Measurements from ENCODE around the gene SHANK3.
"Not testable (repeated sequence)": the region's sequence is repeated elsewhere in the genome, so short reads cannot be mapped to it uniquely, and the experiment has no call there.

The SHANK3 gene

GRCh38 chr22:50653256-50653655 lies 19.4 kb upstream of the SHANK3 start:
- no peak overlapping the region for H2AFZ ChIP-seq (ENCODE audit: low read depth, low read length, severe bottlenecking)
- no peaks in the 10 kb centered on the region for H3K79me2 ChIP-seq (ENCODE audit: insufficient read depth, low read length)
- H3K4me2 ChIP-seq (ENCODE audit: low read depth, low read length, poor library complexity, severe bottlenecking): no peak overlapping the region
- no peak overlapping the region for H3K9ac ChIP-seq (ENCODE audit: low read length)
- no peaks in the 10 kb centered on the region for H3K9me2 ChIP-seq (replicated peaks; ENCODE audit: insufficient read depth, low read length)
- no peaks in the 10 kb centered on the region for H3K27me3 ChIP-seq (ENCODE audit: low read length)
- no peaks in the 10 kb centered on the region for H4K20me1 ChIP-seq (ENCODE audit: low read depth, low read length)
- peaks cover 8% of the 10 kb centered on the region; the same call in 1 of the 2 replicates for H3K9me3 ChIP-seq (ENCODE audit: insufficient read depth, low read length)
- H3K27ac ChIP-seq (ENCODE audit: low read depth, low read length): no peak overlapping the region
- H3K36me3 ChIP-seq (ENCODE audit: low read length): no peaks in the 10 kb centered on the region
- no peaks in the 10 kb centered on the region for H3F3A ChIP-seq (ENCODE audit: insufficient read depth)
- TF ChIP-seq, protein P1, sequence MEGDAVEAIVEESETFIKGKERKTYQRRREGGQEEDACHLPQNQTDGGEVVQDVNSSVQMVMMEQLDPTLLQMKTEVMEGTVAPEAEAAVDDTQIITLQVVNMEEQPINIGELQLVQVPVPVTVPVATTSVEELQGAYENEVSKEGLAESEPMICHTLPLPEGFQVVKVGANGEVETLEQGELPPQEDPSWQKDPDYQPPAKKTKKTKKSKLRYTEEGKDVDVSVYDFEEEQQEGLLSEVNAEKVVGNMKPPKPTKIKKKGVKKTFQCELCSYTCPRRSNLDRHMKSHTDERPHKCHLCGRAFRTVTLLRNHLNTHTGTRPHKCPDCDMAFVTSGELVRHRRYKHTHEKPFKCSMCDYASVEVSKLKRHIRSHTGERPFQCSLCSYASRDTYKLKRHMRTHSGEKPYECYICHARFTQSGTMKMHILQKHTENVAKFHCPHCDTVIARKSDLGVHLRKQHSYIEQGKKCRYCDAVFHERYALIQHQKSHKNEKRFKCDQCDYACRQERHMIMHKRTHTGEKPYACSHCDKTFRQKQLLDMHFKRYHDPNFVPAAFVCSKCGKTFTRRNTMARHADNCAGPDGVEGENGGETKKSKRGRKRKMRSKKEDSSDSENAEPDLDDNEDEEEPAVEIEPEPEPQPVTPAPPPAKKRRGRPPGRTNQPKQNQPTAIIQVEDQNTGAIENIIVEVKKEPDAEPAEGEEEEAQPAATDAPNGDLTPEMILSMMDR (IDR thresholded peaks at IDR 0.05; ENCODE audit: insufficient read depth, low read length, poor library complexity, severe bottlenecking): no peak
- TF ChIP-seq EZH2phosphoT487 (conservative IDR thresholded peaks at IDR 0.05; ENCODE audit: low read length): no peak
- no peak overlapping the region for H3K4me3 ChIP-seq (ENCODE audit: insufficient read depth, low read length, poor library complexity, severe bottlenecking)

DNA sequence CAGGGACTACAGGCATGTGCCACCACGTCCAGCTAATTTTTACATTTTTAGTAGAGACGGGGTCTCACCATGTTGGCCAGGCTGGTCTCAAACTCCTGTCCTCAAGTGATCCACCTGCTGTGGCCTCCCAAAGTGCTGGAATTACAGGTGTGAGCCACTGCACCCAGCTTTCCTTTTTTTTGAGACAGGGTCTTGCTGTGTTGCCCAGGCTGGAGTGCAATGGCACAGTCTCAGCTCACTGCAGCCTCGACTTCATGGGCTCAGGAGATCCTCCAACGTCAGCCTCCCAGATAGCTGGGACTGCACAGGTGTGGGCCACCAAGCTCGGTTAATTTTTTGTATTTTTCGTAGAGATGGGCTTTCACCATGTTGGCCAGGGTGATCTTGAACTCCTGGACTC lies 18.0 kb upstream of the SHANK3 start:
- H3K9me3 ChIP-seq (ENCODE audit: insufficient read depth, low read length); H3K27me3 ChIP-seq (ENCODE audit: low read length); H3K4me3 ChIP-seq (ENCODE audit: insufficient read depth, low read length, poor library complexity, severe bottlenecking); H3F3A ChIP-seq (ENCODE audit: insufficient read depth); H2AFZ ChIP-seq (ENCODE audit: low read depth, low read length, severe bottlenecking); H4K20me1 ChIP-seq (ENCODE audit: low read depth, low read length); H3K4me2 ChIP-seq (ENCODE audit: low read depth, low read length, poor library complexity, severe bottlenecking); H3K36me3 ChIP-seq (ENCODE audit: low read length); H3K9ac ChIP-seq (ENCODE audit: low read length); H3K9me2 ChIP-seq (replicated peaks; ENCODE audit: insufficient read depth, low read length); H3K79me2 ChIP-seq (ENCODE audit: insufficient read depth, low read length); H3K27ac ChIP-seq (ENCODE audit: low read depth, low read length): not testable (repeated sequence)

- Histone ChIP-seq H3K36me3 (ENCODE audit: low read length) (no peaks in the 10 kb centered on the region), H3K9ac (ENCODE audit: low read length) (no peak overlapping the region), H3F3A (ENCODE audit: insufficient read depth) (no peaks in the 10 kb centered on the region), H2AFZ (ENCODE audit: low read depth, low read length, severe bottlenecking) (no peak overlapping the region), H4K20me1 (ENCODE audit: low read depth, low read length) (no peaks in the 10 kb centered on the region), H3K9me2 (replicated peaks; ENCODE audit: insufficient read depth, low read length) (no peaks in the 10 kb centered on the region), H3K79me2 (ENCODE audit: insufficient read depth, low read length) (no peaks in the 10 kb centered on the region), H3K4me3 (ENCODE audit: insufficient read depth, low read length, poor library complexity, severe bottlenecking) (no peak overlapping the region), H3K4me2 (ENCODE audit: low read depth, low read length, poor library complexity, severe bottlenecking) (no peak overlapping the region), H3K27me3 (ENCODE audit: low read length) (no peaks in the 10 kb centered on the region), H3K27ac (ENCODE audit: low read depth, low read length) (no peak overlapping the region), H3K9me3 (ENCODE audit: insufficient read depth, low read length) (no peaks in the 10 kb centered on the region)
- TF ChIP-seq, protein P1 (IDR thresholded peaks at IDR 0.05; ENCODE audit: insufficient read depth, low read length, poor library complexity, severe bottlenecking): no peak
- TF ChIP-seq EZH2phosphoT487 (conservative IDR thresholded peaks at IDR 0.05; ENCODE audit: low read length): no peak
Observed at GRCh38 chr22:50656122-50657070, 16.2 kb upstream of the SHANK3 start.

DNA sequence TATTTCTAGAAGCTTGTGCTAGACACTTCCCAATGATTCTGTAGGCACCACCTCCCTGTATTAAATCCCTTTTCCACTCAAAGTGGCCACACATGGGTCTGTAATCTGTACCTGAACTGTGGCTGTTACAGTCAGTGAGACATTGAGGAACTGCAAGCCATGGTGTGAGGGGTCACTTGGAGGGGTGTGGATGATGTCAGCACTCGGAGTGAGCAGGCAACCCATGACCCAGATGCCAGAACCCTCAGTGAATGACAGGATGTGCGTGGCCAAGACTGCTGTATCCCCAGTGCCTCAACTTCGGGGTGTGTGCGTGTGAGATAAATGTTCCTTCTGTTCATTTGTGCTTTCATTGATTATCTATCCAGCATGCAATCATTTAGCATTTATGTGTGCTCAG lies 14.7 kb upstream of the SHANK3 start:
- H3K27ac ChIP-seq (ENCODE audit: low read depth, low read length): no peak overlapping the region
- H3K27me3 ChIP-seq (ENCODE audit: low read length): no peaks in the 10 kb centered on the region
- no peaks in the 10 kb centered on the region for H3K9me3 ChIP-seq (ENCODE audit: insufficient read depth, low read length)
- H3K79me2 ChIP-seq (ENCODE audit: insufficient read depth, low read length): no peaks in the 10 kb centered on the region
- no peaks in the 10 kb centered on the region for H3F3A ChIP-seq (ENCODE audit: insufficient read depth)
- H3K9me2 ChIP-seq (replicated peaks; ENCODE audit: insufficient read depth, low read length): no peaks in the 10 kb centered on the region
- TF ChIP-seq, protein P1 (IDR thresholded peaks at IDR 0.05; ENCODE audit: insufficient read depth, low read length, poor library complexity, severe bottlenecking): no peak
- no peak for TF ChIP-seq EZH2phosphoT487 (conservative IDR thresholded peaks at IDR 0.05; ENCODE audit: low read length)
- H3K36me3 ChIP-seq (ENCODE audit: low read length): no peaks in the 10 kb centered on the region
- H2AFZ ChIP-seq (ENCODE audit: low read depth, low read length, severe bottlenecking): no peak overlapping the region
- no peaks in the 10 kb centered on the region for H4K20me1 ChIP-seq (ENCODE audit: low read depth, low read length)
- H3K4me2 ChIP-seq (ENCODE audit: low read depth, low read length, poor library complexity, severe bottlenecking): no peak overlapping the region
- H3K4me3 ChIP-seq (ENCODE audit: insufficient read depth, low read length, poor library complexity, severe bottlenecking): no peak overlapping the region
- H3K9ac ChIP-seq (ENCODE audit: low read length): no peak overlapping the region

GRCh38 chr22:50659711-50660110 lies 12.9 kb upstream of the SHANK3 start:
- H3K27ac ChIP-seq (ENCODE audit: low read depth, low read length); H3K36me3 ChIP-seq (ENCODE audit: low read length); H3K9me2 ChIP-seq (replicated peaks; ENCODE audit: insufficient read depth, low read length); H3K27me3 ChIP-seq (ENCODE audit: low read length); H3K4me2 ChIP-seq (ENCODE audit: low read depth, low read length, poor library complexity, severe bottlenecking); H4K20me1 ChIP-seq (ENCODE audit: low read depth, low read length); H3K9me3 ChIP-seq (ENCODE audit: insufficient read depth, low read length); H3K4me3 ChIP-seq (ENCODE audit: insufficient read depth, low read length, poor library complexity, severe bottlenecking); H2AFZ ChIP-seq (ENCODE audit: low read depth, low read length, severe bottlenecking); H3K79me2 ChIP-seq (ENCODE audit: insufficient read depth, low read length); H3K9ac ChIP-seq (ENCODE audit: low read length); H3F3A ChIP-seq (ENCODE audit: insufficient read depth): not testable (repeated sequence)

Data from SU-DHL-6 (cell line).